Activated CD8-positive, alpha-beta memory T cell treated with anti-CD3 and anti-CD28 coated beads for 1 hour (primary cell): ENCODE data around the gene ADAMTS3.

Experiments used
- DNase-seq, 2 donors: peaks; one replicate each; pipeline ENCODE4 v3.0.0-alpha.2; 2020; ENCODE audit warnings: low read depth in 1 of 2; ENCODE audit errors: extremely low read depth in 1 of 2

Gene ADAMTS3

DNA sequence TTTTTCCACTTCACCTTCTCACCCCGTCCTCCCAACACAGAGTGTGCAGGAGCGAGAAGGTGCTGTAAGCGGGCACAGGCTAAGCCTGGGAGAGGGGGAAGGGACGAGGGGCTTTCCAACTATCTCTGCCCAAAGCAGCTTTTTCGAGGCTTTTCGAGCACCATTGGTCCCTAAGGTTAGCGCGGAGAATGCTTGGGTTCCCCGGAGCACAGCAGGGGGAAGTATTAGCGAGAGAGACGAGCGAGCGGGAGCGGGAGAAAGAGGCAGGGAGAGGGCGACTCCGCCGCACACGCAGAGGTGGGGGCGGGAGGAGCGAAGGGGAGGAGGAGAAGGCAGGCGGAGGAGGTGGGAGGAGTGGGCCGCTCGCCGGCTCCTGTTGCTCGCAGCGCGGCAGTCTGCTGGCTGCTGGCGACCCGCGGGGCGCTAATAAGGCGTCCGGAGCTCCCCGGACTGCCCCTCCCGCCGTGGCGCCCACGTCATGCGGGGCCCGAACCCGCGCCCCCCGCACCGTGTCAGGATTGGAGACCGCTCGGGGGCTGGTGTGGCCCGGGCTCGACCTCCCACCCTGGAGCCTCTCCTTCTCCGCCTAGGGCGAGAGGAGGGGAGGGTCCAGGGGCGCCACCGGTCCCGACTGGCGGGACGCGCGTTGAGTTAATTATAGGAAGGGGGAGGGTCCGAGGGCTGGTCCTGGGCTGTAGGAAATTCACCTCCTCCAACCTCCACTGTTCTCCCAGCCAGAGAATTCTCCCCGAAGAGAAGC, at the start of gene ADAMTS3:
TSS of gene ADAMTS3 (minus strand) at position 263 of the 760 bp plus-strand sequence. CDS start 459 bp downstream, outside the sequence.
- DNase-seq: no peak

DNA sequence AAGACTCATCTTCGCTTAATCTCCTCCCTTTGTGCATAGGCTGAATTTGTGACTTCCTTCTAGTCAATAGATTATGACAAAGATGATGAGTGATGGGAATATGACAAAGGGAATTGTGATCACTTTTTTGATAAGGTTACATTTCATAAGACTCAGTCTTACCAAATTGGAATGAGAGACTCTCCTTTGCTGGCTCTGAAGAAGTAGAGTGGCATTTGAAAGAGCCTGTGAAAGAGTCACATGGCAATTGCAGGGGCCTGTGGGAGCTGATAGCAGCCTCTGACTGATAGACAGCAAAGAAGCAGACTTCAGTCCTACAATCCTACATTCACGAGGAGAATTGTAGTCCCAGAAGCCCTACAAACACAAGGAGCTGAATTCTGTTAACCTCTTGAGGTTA, 44.9 kb upstream of the ADAMTS3 start:
- DNase-seq: no peak

DNA sequence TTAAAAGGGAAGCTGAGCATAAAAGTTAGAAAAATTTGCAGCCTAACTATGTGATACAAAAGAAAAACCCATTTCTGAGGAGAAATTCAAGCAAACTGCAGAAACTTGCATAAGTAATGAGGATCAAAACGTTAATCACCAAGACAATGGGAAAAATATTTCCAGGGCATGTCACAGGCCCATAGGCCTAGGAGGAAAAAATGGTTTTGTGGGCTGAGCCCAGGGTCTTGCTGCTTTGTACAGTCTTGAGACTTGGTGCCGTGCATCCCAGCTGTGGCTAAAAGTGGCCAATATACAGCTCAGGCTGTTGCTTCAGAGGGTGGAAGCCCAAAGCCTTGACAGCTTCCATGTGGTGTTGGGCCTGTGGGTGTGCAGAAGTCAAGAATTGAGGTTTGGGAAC, 37.7 kb upstream of the ADAMTS3 start:
- DNase-seq: no peak

DNA sequence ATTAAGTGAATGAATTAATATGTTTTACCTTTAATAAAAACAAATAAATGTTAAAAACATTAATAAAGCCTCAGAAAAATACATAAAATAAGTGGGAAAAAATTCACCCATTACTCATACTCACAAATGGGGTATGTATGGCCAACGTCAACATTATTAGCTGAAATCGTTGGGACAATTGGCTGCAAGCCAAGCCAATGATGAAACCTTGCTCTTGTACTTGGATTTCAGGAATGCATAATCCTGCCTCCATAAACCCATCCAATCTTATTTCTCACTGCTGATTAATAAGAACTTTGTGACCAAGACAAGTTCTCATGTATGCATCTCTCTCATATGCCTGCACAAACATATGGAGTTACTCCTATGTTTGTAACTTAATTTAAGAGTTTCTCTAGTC, 35.3 kb upstream of the ADAMTS3 start:
- no peak for DNase-seq

DNA sequence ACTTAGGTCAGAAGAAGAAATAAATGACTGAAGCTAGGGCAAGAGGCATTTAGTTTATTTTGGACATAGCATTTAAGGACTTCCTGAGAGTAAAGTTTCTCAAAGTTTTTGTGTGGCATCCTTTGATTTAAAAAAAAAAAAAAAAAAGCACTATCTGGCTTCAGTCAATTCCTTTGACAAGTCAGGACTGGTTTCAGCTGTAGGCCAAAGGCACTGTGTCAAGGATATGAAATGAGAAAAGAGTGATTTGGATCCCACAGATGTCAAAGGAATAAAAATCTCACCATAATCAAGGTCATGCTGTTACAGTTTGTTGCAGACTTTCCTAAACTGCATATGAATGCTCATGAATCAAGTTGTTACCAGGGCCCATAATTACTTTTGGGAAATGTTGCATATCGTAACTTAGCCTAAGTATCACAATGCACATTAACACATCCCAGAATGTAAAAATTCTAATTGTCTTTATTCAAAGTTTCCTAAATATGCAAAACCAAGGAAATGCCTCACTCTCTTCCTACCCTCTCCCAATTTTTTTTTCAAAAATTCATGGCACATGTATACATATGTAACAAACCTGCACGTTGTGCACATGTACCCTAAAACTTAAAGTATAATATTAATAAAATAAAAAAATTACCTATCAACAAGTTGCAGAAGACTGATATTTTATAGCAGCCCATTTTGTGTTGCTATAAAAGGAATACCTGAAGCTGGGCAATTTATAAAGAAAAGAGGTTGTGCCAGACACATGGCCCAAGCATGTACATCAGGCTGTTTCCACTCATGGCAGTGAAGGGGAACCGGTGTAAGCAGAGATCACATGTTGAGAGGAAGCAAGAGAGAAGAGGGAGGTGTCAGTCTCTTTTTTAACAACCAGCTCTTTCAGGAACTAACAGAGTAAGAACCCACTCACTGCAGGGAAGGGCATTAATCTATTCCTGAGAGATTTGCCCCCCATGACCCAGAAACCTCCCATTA, 33.7 kb upstream of the ADAMTS3 start:
- DNase-seq: no peak

DNA sequence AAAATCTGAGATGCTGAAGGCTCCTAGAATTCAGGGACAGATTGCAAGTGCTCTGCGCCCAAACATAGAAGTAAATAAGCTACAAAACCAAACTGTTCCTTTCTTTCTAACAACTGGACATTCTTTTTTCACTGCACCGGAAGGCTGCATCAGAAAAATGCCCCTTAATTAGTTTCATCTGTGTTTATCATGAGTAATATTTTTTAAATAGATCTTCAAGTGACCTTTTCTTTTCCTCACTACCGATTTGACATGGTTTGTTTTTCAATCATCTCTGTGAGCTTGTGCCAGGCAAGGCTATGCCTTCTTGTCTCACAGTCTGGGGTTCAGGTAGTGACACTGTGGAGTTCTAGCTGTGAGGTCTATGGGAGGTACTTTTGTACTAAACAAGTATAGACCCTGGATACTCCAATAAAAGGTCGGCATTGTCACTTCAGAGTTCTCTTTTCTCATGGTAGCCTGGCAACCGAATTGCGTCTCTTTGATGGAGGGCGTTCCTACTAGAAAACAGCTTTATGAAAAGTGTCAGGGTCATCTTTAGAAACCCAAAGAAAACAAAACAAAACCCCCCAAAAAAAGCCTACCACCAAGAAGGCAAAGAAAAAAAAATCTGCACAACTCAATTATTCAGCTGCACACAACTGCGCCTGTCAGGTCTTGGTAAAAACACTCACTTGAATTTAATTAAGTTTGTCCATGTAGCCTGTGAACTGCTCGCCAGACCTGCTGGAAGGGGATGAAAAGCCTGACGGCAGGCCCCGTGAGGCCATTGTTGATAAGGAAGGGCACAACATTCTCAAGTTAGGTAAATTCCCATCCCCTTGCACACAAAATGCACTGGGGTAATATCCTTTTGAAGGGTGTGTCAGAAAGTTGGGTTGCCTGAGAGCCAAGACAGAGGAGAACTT, 22.8 kb upstream of the ADAMTS3 start:
- no peak for DNase-seq

DNA sequence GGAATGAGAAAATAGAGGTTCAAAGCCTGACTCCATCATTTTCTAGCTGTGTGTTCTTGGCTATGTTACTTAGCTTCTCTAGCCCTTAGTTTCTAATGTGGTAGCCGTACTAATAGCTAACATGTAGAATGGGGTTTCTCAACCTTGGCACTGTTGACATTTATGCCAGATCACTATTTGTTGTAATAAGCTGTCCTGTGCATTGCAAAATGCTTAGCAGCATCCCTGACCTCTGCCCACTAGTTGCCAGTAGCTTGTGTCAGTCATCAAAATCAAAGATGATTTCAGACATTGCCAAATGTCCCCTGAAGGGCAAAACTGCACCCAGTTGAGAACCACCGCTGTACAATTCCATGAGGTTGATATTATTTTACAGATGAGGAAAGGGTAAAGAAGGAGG, 18.3 kb upstream of the ADAMTS3 start:
- no peak for DNase-seq

DNA sequence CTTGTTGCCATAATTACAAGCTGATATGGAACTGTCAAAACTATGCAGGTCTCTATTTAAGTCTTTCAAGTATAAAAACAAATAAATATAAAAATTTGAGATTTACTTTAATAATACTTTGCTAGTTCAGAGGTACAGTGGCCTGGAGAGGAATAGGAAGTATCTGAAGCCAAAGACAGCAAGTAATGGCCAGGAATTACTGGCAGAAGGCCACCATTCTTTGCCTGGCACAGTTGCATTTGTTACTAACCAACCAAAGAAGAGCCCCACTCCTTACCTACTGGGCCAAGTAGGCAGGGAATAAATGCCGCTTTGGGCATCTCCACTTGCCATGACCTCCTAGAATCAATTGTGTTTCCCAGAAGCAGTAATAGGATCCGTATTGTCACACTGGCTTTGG, 13.8 kb upstream of the ADAMTS3 start:
- DNase-seq: no peak

DNA sequence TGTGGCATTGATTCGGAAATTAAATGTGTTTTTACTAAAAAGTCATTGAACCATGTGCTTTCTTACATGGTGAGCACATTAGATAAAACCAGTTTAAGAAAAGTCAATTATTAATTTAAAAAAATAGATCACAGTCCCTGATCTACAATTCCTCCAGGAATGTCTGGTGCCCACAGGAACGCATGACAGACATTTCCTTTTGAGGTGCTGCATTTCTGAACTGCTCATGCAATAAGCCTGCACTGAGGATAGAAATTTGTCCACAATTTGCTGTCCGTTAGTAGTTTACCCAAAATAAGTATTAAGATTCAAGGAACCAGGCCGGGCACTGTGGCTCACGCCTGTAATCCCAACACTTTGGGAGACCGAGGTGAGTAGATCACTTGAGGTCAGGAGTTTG, 8.2 kb upstream of the ADAMTS3 start:
- no peak for DNase-seq

DNA sequence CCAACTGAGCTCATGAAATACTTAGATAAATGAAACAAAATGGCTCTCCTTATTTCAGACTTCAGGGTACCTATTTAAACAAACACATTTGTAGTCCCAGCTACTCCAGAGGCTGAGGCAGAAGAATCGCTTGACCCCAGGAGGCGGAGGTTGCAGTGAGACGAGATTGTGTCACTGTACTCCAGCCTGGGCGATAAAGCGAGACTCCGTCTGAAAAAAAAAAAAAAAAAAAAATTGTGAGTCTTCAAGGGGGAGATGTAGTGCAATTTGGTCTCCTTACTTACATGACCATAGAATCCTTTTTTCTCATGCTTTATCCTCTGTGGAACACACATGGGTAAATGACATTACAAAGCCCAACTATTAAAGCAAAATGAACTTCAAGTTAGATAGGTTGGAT, 2.3 kb upstream of the ADAMTS3 start:
- DNase-seq: no peak

DNA sequence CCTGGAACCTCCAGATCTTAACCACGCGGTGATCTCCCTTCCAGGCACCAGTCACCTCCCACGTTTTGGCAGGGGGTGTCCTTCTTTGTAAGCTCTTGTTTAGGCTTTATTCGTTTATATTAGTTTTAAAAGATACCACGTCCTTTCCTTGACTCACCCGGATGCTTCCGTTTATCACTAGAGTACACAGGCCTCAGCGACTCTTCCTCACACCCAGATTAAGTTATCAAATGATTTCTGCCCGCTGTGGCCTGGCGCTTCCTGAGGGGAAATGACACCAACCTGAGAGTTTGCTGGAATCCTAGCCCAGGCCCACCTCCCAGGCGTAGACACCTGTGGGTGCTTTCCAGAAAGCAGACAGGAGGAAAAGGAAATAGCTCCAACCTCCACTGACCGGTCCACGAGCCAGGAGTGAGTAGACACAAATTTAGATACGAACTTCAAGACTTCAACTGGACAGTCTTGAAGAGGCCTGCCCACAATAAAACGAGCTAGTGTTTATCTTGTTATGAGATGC, 756 bp upstream of the ADAMTS3 start:
- DNase-seq: no peak

DNA sequence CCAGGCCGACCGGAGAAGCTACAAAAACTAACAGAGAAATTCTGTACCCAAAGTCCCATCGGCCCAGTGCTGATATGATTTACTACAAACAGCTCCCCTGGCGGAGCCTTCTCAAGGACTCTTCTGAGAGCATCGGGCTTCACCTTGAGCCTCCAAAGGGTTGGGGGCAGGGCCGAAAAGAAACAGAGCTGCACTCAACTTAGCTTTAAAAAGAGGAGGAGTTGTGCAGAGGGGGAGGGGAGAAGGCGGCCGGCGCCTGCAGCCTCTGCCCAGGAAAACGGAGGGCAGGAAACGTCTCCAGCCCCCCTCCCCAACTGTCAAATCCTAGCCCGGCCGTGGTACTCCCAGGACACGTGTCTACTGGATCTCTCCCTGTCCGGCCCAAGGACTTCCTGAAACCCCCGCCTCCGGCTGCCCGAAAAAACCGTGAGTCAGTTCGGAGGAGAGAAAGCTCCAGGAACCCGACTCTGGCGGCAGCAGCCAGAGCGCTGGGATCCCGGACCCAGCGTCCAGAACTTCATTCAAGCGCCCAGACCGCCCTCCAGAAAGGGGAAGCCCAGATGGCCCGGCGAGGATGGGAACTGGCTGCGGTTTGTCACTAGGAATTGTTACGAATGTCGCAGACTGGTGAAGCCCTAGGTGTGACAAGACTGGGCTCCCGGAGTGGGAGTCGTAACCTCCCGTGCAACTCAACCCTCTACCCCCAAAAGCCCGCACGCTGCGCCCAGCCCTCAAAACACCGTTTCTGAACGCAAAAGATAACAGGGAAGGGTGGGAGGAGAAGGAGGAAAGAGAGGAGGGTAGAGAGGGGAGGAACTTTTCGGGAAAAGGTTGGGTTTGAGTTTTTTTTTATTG, 973 bp downstream of the ADAMTS3 start:
- no peak for DNase-seq

DNA sequence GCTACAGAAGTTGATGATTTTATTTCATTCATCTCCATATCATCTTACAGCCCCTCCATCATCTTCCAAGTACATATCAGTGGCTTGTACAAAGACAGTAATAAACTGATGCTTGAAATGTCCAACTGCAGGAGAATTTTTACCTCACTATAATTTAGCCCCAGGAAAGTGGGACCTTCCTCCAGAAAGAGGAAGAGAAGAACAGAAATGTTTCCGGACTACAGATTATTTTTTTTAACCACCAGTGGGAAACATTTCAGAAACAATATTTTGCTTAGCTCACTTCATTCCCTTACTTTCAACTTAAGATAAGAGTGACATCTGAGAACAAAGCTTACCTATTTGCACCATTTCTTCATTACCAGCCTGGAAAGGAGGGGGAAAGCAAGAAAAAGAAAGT, 2.0 kb downstream of the ADAMTS3 start:
- no peak for DNase-seq

DNA sequence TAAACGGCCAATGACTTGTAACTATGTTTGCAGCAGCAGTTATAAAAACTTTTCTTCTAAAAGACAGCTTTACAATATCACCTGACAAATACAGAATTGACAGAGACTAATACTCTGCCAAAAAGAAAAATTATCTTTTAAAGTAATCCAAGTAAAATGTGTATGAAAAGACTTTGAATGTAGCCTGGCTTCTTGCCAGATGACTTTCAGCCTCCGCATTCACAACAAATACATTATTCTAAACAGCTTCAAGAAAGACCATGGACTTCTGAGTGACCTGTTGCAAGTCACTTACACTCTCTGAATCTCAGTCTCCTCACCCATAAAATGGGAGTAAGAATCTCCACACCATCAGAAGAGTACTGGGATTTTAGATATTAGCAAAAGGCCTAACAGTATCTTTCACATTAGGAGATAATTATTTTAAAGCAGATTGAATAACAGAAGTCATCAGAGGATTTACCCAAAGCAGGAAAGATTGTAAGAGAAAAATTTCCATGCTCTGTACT, 2.5 kb downstream of the ADAMTS3 start:
- DNase-seq: no peak

DNA sequence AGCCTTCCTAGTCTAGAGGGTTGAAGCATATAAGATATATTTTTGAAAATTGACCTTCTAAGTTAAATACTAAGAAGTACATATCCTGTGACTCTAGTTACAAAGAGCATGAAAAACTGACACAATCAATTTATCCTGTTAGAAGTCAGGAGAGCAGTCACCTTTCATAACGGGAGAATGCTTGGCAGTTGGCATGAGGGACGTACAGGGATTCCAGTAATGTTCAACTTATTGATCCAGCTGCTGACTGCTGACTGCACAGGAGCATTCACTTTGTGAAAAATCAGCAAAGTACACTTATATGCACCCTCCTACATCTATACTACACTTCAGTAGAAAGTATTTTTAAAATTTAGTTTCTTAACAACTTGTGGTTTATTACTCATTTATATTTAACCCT, 4.2 kb downstream of the ADAMTS3 start:
- DNase-seq: no peak

DNA sequence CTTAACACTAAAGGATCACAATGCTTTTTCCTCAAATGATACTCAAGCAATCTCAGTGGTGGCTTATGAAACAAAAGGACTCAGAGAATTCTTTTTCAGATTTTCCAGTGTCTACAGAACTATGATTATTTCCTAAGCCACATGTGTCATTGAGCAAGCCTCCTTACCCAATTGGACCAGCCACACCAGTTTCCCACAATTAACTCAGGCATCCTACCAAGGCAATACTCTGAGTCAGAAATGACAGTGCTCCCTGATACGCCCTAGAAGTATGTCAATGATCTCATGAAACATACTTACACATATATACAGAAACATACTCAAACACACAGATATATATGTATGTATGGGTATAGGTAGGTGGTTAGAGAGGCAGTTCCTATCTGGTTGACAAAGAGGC, 4.8 kb downstream of the ADAMTS3 start:
- DNase-seq: no peak

DNA sequence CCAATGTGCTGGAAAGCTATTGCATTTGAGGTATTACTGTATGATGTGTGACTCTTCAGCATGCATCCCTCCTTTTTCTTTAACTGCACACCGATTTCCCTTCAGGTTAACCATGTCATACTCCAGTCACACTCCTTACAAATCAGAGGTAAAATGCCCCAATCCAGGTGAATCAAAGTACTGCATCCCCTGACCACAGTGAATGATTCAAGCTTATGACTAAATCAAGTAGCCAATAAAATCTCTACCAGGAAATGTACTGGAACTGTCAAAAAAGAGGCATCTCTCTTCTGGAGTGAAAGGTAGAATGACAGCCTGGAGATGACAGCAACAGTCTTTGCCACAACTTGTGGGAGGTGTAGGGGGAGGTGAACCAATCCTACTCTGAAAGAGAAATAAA, 10.4 kb downstream of the ADAMTS3 start:
- no peak for DNase-seq

DNA sequence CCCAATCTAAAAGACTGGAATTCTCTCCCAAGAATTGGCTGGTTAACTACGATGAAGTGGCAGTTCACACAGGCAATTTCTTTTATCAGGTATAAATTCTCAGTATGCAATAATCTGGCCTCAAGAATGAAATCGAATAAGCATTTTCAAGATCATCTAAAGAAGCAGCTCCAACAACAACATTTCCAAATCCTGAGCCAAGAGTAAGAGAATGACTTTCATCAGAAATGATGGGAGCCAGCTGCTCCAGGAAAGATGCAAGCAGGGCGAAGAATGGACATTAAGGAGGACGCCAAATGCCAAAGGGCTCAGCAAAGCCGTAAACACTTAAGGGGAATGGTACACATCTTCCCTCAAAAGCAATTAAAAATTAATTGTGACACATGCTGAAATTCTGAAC, 12.0 kb downstream of the ADAMTS3 start:
- no peak for DNase-seq

DNA sequence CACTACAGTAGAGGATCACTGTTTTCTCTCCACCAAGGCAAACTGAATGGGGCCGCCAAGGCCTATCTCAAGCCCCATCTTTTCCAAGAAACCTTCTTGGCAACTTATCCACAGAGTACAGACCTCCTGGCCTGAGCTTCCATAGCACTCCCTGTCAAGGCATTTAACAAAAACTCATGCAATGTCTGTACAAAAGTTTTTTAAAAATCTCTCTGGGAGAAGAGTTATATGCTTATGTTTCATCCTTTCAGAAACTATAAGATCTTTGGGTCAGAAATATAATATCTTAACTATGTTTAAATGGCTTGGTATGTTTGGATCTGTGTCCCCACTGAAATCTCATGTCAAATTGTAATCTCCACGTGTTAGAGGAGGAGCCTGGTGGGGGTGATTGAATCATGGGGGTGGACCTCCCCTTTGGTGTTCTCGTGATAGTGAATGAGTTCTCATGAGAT, 13.6 kb downstream of the ADAMTS3 start:
- DNase-seq: no peak
